Fibroblast of lung (primary cell): ENCODE measurements around the gene PRKAG2.

Experiments used
- CTCF ChIP-seq, 2 donors: IDR thresholded peaks in 1 of 2; conservative IDR thresholded peaks in 1 of 2; 1 replicate in 1 of 2; 2 replicates in 1 of 2; pipeline ENCODE4 v1.5.1; 2011 to 2012; ENCODE audit warnings: low read length in 2 of 2, control low read depth in 1 of 2, inconsistent platforms in 1 of 2, low read depth in 1 of 2, mild to moderate bottlenecking in 1 of 2
- EZH2 ChIP-seq: IDR thresholded peaks from 2 replicates; pipeline ENCODE4 v1.5.1; 2012; ENCODE audit warnings: low read length, control low read depth, mild to moderate bottlenecking; ENCODE audit errors: missing control alignments

DNA sequence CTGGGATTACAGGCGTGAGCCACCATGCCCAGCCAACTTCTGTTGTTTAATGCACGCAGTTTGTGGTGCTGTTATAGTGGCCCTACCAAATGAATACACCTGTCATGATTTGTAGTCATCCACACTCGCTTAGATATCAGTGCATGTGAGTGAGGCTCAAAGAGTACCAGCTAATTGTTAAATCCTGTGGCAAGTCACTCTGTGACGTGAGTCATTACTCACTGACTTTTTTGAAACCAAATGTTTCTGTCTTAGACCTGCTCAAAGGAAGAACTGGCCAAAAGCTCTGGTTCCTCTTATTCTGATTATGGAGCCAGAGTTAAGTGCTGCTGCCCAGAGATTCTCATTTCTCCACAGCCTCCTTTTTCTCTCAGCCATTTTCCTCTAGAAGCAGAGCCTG, 109.4 kb downstream of the PRKAG2 start:
- TF ChIP-seq CTCF (conservative IDR thresholded peaks at IDR 0.05 in 1 of 2, IDR thresholded peaks at IDR 0.05 in 1 of 2; ENCODE audit: low read depth in 1 of 2, low read length in 2 of 2): no peak
- TF ChIP-seq EZH2: no peak
